ENCODE results near the gene FA2H.
"Not testable (repeated sequence)": the region's sequence is repeated elsewhere in the genome, so short reads cannot be mapped to it uniquely, and the experiment has no call there.

Gene FA2H

DNA sequence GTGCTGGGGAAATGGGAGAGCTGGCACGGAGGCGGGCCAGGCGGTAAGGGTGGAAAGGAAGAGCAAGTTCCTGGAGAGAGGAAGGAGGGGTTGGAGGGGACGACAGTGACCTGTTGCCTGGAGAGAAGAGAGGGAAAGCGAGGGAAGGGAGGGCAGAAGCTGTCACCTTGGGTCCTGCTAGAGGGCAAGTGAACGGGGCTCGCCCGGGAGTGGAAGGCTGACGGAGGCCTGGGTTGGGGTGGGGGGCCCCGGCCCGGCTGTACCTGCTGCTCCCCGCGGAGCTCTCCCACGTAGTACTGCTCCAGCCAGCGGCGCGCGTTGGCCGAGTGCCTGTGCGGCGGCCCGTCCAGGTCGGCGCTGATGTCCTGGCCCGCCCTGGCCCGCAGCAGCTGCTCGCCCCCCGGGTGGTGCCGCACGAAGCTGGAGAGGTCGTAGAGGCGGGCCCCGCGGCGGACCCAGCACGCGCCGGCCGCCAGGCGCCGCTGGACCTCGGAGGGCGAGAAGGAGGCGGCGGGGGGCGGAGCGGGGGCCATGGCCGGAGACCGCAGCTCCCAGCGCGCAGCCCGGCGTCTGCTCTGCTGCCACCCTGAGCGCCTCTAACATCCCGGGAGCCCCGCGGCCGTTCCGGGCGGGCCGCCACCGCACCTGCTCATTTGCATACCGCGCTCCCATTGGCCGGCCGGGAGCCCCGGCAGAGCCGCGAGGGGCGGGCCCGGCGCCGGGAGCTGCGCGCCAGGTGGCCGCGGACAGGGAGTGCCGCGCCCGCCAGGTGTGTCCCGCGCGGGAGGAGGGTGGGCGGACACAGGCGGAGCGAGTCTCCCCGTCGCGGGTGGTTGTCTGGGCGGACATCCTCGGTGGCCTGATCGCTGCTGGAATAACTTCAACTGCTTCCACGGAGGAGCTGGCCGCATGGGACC lies at the start of gene FA2H:
Gene FA2H, minus strand, starts transcription at position 598 of the 917 bp plus-strand sequence. Its CDS starts 65 bp downstream, at position 533.
- DNase-seq: peak; percentile 76

DNA sequence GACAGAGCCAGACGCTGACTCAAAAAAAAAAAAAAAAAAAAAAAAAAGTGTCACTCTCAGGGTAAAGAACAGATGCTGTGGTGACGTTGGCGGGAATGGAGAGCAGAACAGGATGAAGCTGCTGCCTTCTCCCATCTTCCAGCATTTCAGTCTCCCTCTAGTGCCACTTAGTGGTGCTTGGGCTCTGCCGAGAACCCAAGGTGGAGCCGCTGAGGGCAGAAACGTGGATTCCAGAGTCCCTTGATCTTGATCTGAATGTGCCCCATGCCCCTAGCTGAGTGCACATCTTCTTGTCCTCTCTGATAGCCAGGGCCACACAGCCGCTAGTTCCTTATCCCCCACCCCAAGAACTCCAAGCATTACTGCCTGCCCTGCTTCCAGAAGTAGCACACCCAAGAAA lies 43.2 kb upstream of the FA2H start:
- no peak for DNase-seq

- peak; percentile 87 for DNase-seq
Measured at GRCh38 chr16:74813109-74813641, 38.6 kb upstream of the FA2H start.

DNA sequence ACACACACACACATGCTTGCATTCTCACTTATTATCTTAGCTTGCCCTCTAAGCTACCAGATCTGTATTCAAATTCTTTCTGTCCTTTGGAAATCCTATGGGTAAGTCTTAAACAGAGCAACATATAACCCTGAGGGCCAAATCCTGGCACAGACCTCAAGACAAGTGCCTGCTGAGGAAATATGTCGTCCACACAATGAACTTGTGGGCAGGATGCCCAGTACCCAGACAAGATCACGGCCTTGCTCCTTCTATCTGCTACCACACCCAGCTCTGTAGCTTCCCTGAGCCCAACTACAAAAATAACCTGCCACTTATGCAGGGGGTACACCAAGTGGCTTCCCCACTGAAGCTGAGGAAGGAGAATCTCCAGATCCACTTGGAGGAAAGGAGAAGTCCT lies 37.3 kb upstream of the FA2H start:
- DNase-seq: no peak

DNA sequence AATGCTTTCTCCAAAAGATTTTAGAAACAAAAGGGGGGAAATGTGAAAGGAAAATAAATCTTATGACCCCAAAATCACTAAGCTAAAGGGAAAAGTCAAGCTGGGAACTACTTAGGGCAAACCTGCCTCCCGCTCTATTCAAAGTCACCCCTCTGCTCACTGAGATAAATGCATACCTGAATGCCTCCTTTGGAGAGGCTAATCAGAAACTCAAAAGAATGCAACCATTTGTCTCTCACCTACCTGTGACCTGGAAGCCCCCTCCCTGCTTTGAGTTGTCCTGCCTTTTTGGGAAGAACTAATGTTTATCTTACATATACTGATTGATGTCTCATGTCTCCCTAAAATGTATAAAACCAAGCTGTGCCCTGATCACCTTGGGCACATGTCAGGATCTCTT lies 36.6 kb upstream of the FA2H start:
- DNase-seq: not testable (repeated sequence)

GRCh38 chr16:74807052-74807646 lies 32.5 kb upstream of the FA2H start:
- no peak for DNase-seq

- no peak for DNase-seq
Measured at GRCh38 chr16:74800216-74800871, 25.7 kb upstream of the FA2H start.

DNA sequence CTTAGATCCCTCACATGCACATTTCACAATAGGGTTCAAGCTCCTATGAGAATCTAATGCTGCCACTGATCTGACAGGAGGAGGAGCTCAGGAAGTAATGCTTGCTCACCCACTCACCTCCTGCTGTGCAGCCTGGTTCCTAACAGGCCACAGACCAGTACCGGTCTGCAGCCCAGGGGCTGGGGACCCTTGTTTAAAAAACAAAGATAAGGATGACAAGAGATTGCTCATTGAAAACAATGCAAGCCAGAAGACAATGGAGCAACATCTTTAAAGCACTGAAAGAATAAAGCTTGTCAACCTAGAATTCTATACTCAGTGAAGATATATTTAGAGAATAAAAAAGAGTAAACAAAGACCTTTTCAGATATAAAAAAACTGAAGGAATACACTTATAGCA lies 22.8 kb upstream of the FA2H start:
- no peak for DNase-seq

DNA sequence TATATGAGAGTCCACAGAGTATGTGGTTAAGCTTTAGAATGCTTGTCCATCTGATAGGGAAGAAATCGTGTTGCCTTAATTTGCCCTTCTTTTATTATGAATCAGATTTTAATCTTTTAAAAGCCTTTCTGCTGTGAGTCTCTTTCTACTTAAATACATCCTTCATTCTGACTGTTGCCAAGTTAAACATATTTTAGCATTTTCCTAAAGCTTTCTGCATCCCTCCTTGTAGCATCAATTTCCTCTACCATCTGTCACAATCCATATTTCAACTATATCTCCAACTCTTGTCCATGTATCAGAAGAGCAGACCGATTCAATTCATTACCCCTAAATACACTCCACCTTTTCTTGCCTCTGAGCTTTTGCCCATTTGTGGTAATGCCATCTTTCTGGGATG lies 20.5 kb upstream of the FA2H start:
- DNase-seq: no peak

- no peak for DNase-seq
Measured at GRCh38 chr16:74794668-74795067, 20.0 kb upstream of the FA2H start.

DNA sequence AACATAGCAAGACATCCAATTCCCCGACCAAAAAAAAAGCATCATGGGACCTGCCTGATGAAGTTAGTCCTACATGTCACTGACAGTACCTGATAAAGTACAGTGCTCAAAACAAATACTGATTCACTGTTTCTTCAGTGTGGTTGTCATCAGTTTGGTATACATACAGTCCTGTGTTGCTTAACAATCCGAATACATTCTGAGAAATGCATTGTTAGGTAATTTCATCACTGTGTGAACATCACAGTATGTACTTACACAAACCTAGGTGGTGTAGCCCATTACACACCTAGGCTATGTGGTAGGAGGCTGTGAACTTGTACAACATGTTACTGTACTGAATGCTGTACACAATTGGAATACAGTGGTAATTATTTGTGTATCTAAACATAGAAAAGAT lies 19.0 kb upstream of the FA2H start:
- no peak for DNase-seq

GRCh38 chr16:74792225-74792624 lies 17.6 kb upstream of the FA2H start:
- DNase-seq: no peak

- not testable (repeated sequence) for DNase-seq
Measured at GRCh38 chr16:74791749-74792148, 17.1 kb upstream of the FA2H start.

DNA sequence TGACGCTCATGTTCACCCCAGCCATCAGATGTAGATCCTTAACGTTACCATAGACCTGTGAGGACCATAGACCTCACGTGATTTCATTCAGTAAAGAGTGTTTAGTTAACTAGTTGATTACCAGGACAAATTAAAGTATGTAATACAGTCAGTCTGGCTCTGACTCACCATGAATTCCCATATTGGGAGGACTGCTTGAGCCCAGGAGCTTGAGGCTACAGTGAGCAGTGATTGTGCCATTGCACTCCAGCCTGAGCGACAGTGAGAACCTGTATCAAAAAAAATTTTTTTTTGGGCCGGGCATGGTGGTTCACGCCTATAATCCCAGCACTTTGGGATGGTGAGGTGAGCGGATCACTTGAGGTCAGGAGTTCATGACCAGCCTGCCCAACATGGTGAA lies 13.5 kb upstream of the FA2H start:
- no peak for DNase-seq

DNA sequence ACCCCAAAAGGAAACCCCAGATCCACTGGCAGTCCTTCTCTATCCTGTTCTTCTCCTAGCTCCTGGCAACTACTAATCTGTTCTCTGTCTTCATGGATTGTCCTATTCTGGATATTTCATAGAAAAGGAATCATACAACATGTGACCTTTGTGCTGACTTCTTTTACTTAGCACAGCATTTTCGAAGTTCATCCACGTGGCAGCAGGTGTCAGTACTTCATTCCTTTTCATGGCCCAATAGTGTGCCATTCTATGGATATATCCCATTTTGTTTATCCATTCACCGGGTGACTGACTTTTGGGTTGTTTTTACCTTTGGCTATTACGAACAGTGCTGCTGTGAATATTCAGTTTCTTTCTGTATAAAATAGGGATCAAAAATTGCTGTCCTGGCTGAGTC lies 10.4 kb upstream of the FA2H start:
- DNase-seq: no peak

DNA sequence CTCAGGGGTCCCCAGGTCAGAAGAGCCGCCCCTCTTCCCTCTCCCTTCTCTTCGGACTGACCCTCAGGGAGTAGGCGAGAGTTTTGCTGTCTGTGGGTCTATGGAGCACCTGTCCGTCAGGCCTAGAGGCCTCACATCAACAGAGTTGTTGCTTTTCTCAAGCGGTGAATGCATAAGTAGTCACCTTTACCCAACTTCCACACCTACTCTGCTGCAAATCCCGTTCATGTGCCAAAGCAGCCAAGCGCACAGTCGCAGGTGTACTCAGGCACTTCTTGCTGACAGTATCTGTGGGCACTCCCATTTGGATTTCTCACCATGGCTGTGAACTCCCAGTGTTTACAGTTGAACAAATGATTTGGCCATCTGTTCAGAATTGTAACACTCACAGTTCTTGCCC lies 4.0 kb upstream of the FA2H start:
- no peak for DNase-seq

- DNase-seq: no peak
Measured at GRCh38 chr16:74776926-74777325, 2.3 kb upstream of the FA2H start.

GRCh38 chr16:74775255-74775654 lies 635 bp upstream of the FA2H start:
- no peak for DNase-seq

DNA sequence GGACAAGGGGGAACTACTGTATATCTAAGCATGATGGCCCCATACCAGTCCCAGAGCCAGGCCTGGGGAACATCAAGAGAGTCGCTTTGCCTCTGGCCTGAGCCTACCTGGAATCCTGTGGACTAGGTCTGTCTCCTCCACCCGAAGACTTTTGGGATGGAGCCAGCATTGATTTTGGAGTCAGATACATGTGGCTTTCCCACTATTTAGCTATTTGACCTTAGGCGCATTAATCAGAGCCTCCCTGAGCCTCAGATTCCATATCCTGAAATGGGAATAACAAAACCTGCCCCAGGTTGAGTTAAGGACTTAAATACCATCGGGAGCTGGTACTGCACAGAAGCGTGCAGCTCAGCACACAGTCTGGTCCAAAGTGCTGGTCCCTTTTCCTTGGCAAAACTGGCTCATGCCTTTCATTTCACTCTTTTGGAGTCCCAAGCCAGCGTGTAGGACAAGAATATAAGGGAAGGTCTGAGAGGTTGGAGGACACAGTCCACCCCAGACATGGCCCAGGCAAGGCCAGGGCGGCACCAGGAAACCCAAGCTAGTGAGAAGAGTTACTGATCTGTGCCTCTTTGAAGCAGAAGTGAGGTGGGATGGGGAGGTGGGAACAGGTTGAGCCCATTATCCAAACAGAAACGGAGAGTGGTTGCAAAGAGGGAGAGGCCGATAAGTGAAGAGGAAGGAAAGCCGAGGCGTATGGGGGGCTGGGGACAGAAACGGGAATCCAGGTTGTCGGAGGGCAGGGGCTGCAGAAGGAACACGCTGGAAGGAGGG lies 986 bp downstream of the FA2H start:
- DNase-seq: no peak

GRCh38 chr16:74771656-74772315 lies 2.8 kb downstream of the FA2H start:
- no peak for DNase-seq

- DNase-seq: no peak
Measured at GRCh38 chr16:74770831-74771526, 3.6 kb downstream of the FA2H start.

Measured in stimulated activated CD8-positive, alpha-beta memory T cell treated with anti-CD3 and anti-CD28 coated beads, Interleukin-4, amount 100 ng/mL, for 48 hours (primary cell).